Endothelial cell of hepatic sinusoid (primary cell): ENCODE data around the gene MAPKAPK2.
"Not testable (repeated sequence)": the region's sequence is repeated elsewhere in the genome, so short reads cannot be mapped to it uniquely, and the experiment has no call there.

Source experiments
- in situ Hi-C: cut with HindIII; loops from 2 replicates; pipeline ENCODE4 v1.10.0; 2017; ENCODE audit warnings: low sequenced_read_pairs

The MAPKAPK2 gene

DNA sequence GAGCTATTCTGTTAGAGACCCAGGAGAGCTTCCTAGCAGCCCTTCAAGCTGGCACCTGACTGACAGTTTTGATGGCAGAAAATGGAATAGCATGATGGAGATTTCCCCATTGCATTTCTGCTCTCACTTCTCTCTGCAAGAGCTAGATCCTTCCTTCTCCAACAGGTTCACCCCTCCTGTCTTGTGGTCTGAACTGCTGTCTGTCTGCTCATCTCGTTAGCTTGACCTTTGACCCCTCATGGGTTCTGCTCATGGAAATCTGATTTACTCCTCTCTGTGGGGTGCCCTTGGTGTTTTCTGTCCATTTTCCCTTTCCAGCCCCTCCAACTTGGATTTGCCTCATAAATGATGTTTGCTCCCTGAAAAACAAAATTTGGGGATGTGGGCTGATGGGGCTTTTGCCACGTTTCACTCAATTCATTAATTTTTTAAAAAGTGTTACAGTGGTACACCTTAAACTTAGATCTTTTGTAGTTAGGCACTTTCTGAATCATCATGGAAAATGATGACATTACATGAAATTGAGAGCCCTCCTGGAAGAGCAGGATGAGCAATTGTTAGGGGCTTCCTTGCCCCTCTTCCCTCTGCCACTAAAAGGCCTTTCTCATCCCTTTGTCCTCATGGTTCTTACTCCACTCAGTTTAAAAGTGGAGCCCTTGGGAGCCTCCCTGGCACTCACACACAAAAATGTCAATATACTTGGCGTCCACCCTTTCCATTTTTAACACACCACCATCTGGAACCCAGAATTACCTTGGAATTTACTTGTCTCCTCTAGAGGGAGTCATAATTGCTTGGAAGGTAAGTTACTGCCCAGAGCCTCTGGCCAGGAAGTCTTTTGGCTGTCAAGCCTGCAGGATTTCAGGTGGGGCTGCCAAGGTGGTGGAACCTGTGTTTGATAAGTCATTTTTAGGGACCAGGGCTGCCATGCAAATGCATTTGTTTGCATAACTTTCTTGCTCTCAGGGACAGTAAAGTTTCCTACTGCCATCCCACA is 54.0 kb downstream of the MAPKAPK2 start:
- in situ Hi-C loops = no loop called here

DNA sequence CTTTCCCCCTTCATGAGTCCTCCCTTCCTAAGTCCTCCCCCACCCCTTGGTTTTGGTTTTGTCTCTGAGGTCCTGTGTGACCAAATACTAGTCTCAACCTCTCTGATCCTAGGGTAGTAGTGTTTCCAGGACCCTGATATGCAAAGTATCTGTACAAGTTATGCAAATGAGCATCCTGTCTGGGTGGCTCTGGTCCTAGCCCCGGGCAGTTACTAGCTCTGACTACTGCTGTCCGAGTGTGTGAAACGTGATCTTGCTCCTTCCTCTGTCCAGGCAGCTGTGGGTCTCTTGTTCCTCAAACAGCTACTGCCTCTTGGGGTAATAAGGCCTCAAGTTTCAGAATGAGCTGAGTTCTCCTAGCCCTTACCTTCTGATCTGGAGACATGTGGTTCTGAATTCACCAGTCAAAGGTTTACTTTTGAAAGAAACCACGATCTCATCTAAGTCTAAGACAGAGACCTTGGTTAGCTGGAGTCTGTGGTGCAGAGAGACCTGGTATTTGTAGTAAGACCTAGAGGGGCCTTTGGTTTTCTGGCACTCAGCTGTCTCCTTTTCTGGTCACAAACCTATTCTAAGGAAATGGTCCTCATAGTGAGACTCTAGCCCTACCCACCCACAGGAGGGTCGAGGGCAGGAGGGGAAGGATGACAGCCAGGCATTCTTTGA is 54.8 kb downstream of the MAPKAPK2 start:
- in situ Hi-C loops = no loop called here

DNA sequence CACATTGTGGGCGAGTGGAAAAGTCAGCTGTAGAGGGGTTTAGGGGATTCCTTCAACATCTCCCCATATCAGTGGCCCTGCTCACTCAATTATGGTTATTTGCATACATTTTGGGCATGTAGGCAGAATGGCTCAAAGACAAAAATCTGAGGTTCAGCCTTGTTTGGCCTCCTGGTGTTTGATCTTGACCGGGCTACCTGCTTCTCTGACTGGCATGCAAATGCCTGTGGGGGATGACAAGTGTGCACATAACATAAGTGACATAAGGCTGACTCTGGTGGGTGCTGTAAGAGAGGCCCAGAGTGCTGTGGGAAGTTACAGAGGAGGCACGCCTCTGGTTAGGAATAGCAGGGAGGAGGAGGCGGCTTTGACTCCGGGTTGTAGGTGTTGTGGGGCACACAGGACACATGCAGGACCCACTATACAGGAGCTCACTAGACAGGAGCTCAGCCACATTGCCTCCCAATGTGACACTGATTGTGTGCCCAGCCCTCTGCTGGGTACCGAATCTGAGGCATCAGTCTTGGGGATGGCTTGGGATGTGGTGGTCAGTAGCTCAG is 56.5 kb downstream of the MAPKAPK2 start:
- in situ Hi-C loops = no loop called here

DNA sequence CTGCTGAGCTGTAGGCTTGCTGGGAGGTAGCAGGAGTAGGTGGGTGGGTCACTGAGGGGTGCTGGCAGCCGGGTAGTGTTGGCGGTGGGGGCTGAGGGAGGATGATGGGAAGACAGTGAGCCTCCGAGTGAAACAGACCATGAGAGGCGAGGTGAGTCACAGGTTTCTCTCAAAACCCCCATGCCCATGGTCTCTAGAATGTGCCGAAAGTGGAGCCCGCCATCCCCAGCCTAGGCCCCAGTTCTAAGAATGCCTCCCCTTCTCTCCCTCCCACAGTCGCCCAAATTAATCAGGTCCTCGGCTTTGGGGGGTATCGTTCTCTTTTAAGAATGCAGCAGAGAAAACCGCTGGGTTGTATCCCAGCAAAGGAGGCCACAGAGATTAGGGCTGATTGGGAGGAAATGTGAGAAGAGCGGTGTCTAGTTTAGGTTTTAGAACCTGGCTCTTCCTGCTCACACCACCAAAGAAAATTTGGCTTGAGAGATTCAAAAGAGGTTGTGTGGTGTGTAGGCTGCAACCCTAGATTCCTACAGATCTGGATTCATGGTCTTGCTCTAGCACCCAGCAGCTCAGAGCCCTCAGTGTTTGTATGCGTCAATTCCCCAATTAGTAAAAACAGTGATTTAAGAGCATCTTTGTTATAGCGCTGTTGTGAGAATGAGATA is 58.1 kb downstream of the MAPKAPK2 start:
- in situ Hi-C loops = no loop called here

DNA sequence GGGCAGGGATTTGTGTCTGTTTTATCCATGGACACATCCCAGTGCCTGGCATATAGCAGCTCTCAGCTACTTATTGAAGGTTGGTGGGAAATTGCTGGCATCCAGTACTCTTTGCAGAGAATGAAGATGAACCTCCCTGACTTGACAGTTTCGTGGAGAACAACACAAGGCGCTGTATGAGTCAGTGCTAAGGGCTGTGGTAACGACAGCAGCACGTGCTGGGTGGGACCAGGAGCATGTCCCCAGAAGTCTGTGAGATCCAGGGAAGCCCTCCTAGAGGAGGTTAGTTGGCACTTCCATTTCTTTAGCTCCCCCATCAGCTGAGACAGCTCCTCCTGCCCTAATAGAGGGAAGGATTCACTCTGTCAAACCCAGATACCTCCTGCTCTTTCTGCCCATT is 60.0 kb downstream of the MAPKAPK2 start:
- in situ Hi-C loops = no loop called here

DNA sequence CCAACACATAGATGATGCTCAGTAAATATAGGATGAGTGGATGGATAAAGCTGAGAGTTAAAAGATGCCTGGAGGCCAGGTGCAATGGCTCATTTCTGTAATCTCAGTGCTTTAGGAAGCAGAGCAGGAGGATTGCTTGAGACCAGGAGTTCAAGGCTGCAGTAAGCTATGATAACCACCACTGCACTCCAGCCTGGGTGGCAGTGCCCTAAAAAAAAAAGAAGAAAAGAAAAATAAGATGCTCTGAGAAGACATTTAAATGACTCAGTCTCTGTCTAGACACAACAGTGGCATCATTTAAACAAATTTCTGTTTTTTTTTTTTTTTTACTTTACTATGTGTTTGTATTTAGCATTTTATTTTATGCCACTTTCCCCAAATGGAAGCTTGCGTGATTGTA is 60.6 kb downstream of the MAPKAPK2 start:
- in situ Hi-C loops = no loop called here

DNA sequence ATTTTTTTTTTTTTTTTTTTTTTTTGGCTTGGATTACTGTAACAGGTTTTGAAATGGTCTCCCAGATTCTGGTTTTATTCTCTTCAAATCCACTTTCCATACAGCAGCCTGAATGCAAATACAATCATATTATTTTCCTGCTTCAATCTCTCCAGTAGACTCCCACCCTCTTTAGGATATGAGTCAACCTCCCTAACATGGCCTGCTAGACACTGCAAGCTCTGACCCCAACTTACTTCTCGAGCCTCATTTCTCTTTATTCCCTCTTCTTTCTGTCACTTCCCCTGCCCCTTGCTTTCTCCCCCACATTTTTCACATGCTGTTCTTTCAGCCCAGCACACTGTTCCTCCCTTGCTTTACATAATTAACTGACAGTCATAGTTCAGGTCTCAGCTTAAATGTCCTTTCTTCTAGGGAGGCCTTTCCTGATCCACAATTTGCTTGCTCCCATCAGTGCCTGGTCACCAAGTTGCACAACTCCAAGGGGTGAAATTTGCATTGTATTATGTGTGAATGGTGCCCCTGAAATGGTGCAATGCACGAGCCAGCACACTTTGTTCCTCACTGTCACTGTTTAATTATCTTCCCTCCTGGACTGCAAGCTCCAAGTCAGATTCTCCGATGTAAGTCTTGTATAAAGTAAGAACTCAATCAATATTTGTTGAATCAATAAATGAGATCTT is 63.8 kb downstream of the MAPKAPK2 start:
- in situ Hi-C loops = no loop called here

DNA sequence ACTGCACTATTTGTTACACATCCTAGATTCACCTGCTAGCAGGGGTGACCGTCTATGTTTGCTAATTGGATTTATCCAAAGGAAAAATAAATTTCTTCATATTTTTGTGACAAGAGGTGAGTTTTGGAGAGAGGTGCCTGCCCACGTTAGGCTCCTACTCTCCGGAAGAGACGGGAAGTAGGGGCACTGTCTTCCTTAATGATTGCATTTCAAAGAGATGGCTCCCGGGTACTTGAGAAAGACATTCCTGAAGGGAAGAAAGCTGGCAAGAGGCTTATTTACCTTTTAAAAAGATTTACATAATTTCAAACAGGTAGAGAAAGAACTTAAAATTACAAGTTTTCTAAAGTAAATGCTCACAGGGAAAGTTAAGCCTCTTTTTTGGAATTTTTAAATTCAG is 67.2 kb downstream of the MAPKAPK2 start:
- in situ Hi-C loops = no loop called here

DNA sequence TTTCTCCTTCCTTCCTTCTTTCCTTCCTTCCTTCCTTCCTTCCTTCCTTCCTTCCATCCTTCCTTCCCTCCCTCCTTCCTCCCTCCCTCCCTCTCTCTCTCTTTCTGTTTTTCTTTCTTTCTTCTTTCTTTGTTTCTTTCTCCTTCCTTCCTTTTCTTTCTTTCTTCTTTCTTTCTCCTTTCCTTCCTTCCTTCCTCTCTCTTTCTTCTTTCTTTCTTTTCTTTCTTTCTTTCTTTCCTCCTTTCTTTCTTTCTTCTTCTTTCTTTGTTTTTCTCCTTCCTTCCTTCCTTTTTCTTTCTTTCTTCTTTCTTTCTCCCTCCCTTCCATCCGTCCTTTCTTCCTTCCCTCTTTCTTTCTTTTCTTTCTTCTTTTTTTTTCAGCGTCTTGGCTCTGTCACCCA is 67.8 kb downstream of the MAPKAPK2 start:
- in situ Hi-C loops = no loop called here

DNA sequence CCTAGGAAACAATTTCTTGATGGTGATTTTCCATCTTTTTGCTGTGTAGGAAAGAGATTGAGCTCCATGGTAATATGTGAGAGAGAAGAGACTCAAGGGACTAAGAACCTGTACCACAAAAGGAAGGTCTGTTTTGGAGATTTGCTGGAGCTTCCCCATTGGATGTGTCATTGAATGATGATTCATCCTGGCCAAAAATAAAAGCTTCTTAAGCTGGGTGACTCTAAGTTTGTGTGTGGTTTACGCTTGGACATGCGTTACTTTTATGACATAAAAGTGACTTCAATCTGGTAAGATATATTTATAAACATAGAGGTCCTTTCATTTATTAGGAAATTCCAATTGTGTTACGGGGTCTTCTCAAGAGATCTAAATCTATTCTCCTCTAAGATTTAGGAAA is 68.4 kb downstream of the MAPKAPK2 start:
- in situ Hi-C loops = no loop called here

DNA sequence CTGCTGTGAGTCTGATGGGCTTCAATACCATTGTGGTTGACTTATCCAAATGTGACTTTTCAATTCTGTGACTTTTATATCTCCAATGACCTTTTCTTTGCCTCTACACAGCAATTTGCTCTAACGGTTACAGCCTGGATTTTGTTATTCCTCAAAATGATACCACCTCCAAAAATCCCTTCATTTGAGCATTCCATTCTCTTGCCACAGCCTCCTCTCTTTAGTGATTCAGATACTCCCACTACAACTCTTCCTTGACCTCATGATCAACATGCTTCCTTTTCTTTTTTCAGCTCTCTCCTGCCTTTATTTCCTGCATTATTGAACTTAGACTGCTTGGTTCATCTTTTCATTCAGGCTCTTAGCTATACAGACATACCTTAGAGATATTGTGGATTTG is 69.3 kb downstream of the MAPKAPK2 start:
- in situ Hi-C loops = no loop called here

DNA sequence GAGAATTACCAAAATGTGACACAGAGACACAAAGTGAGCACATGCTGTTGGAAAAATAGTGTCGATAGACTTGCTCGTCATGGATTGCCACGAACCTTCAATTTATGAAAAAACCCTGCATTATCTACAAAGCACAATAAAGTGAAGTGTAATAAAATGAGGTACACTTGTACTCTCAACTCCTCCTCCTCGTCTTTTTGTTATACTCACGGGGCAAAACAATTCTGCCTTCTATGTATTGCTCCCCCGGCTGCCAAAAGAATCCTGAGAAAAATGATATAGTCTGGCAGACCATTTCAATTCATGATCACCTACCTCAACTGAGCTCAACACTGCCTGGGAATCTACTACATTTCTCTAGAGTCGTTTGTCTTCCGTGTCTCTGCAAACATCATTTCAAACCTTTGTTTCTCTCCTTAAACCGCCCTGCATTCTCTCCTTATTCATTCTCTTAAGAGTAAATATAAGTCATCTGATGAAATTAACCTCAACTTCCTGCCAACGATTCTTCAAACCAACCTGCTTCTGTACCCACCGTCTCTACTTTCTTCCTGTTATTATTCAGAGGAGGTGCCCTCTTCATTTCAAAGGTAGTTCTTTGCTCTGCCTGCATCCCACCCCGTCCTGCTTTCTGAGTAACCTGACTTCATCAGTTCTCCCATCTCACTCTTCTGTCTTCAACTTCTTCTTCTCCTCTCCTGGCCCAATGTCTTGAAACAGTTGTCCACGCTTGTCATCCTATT is 73.0 kb downstream of the MAPKAPK2 start:
- in situ Hi-C loops = loop anchor here (5.0 kb wide), 1 partner anchor 50 kb away; no protein-coding TSS in a partner anchor

DNA sequence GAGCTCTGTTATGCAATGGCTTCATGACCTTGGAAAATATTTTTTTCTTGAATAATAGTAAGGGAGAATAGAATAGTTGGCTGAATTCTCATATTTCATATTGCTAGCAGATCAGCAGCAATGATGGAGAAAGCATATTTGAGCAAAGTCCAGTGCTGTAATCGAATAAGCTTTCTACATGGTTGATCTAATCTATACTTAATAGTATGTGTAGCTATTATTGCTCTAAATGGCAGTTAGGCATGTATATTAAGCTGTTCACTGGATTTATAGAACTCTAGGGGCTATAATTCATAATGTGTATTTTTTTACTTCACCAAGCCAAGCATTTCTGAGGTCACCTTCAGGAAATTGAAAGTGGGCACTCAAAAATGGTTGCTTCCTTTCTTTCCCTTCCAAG is 75.9 kb downstream of the MAPKAPK2 start:
- in situ Hi-C loops = no loop called here

DNA sequence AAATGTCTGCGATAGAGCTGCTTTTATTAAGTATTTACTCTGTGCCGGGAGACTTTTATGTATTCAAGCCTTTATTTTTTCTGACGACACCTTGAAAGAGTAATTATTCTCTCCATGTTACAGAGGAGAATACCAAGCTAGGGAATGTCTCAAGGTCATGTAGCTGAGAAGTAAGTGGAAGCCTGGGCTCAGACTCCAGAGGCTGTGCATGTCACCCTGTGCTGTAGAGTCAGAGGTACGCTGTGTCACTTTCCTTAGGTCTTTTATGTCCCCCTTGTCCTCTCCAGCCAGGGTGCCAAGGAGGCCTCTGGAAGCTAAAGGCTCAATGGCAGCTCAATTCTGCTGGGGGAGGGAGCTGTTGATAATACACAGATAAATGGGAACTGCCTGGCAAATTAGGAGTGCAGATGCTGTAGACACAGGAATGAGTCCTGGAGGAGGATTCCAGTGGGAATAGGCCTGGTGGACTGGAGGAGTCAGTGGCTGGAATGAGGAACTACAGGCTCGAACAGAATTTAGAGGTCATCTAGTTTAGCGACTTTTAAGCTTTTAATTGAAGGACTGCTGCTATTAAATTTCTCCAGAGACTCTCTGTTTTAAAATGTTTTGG is 76.6 kb downstream of the MAPKAPK2 start:
- in situ Hi-C loops = no loop called here

DNA sequence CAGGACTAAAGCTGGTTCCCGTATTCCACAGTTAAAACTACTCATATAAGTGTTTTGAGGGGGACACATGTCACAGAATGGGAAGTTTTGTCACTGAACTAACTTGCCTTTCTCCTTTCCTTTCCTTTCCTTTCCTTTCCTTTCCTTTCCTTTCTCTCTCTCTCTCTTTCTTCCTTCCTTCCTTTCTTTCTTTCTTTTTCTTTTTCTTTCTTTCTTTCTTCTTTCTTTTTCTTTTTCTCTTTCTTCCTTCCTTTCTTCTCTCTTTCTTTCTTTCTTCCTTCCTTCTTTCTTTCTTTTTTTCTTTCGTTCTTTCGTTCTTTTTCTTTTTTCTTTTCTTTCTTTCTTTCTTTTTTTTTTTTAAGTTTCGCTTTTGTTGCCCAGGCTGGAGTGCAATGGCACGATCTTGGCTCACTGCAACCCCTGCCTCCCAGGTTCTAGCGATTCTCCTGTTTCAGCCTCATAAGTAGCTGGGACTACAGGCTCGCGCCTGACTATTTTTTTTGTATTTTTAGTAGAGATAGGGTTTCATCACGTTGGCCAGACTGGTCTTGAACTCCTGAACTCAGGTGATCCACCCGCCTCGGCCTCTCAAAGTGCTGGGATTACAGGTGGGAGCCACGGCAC is 78.1 kb downstream of the MAPKAPK2 start:
- in situ Hi-C loops = not testable (repeated sequence)

DNA sequence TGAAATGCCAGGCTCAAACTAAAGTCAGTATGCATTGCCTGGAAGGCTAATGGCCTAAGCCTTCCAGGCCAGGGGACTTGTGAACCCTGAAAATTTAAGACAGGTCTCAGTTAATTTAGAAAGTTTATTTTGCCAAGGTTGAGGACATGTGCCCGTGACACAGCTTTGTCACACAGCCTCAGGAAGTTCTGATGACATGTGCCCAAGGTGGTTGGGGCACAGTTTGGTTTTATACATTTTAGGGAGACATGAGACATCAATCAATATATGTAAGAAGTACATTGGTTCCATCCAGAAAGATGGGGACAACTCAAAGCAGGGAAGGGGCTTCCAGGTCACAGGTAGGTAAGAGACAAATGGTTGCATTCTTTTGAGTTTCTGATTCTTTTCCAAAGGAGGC is 81.1 kb downstream of the MAPKAPK2 start:
- in situ Hi-C loops = not testable (repeated sequence)

DNA sequence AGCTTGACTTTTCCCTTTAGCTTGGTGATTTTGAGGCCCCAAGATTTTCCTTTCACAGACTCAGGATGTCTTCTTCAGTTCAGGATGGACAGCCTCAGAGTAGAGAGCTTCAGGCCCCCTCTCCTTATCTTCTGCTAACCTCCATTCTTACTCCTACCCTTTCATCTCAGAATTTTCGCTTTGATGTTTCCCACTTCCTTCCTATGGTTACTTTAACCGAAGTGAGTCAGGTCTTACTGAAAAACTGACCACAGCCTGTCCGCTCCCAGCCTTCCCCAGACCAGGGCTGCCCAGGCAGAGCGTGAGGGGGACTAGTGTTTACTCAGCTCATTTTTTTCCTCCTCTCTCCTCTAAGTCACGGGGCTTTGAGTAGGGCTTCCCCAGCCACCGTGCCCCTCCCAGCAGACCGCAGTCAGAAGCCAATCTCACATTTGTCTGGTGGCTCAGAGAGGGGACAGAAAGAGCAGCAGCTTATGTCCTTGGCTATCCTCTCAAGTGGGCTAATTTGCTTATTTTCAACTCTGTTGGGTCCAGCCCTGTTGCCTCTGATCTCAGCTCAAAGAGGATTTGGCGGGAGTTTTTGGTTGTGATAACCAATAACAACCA is 81.6 kb downstream of the MAPKAPK2 start:
- in situ Hi-C loops = no loop called here

DNA sequence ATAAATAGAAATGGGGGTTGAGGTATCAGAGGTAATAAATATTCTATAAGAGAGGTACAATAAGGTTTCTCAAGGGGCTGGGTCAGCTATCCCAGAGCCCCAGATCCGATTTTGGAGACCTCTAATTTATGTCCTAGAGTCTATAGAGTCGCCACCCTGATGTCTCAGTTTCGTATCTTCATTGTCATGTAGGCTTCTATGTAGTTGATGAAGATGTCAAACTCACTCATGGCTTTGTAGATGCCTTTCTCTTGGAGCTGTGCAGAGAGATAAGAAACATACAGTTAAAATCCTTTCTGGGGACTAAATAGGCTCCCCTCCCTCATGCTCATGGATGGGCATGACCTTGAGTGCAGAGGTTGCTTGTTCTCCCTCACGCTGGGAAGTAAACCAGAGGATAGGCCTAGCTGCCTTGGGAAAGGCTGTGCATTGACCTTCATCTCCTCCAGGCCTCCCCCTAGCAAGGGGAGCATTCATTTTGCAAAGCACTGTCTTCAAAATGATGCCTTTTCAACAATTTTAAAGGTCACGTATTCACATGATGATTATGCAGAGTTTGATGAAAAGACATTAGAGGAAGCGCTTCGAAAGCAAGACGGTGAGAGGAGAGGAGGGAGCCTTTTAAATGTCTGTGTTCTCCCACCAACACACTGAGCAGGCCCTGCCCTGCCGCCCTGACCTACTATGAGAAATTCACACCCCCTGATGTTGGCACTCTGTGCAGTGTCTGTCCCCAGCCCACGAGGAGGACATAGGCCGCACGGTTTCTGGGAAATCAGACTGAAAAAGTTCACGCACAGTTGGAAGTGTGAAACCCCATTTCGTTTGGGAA is 84.0 kb downstream of the MAPKAPK2 start:
- in situ Hi-C loops = no loop called here
